Karpas-422 (cell line): ENCODE results near the gene EPHB6. TPM values are rescaled to one million over a fixed set of nuclear protein-coding genes. Genes with fewer than 3 reads are reported as not detected.

Source experiments
- total RNA-seq: library from RNA; depleted of rRNA; stranded (reverse); fragments of >200 nt; shearing (Covaris generic); gene quantifications from 2 replicates; pipeline ENCODE4 v1.2.3, GENCODE V29; 2014; ENCODE audit warnings: low replicate concordance; rRNA removed

The EPHB6 gene
- total RNA-seq, 1 experiment from 2014 or later = not detected

Other genes with a start within 250 kb of the EPHB6 start
- not detected in 2 replicates for gene PRSS1, start 105.6 kb upstream of the EPHB6 start, total RNA-seq
- not detected in 2 replicates for gene PRSS2, start 84.1 kb upstream of the EPHB6 start, total RNA-seq
- 0.07 TPM in 1 of 2 replicates, not detected in the other for gene TRPV6, start 30.7 kb downstream of the EPHB6 start, total RNA-seq
- not detected in 2 replicates for gene TRPV5, start 78.7 kb downstream of the EPHB6 start, total RNA-seq
- gene LLCFC1, start 84.4 kb downstream of the EPHB6 start, total RNA-seq = not detected in 2 replicates
- 0.36 TPM in 1 of 2 replicates, not detected in the other for gene KEL, start 107.3 kb downstream of the EPHB6 start, total RNA-seq
- gene OR9A2, start 172.1 kb downstream of the EPHB6 start, total RNA-seq = not detected in 2 replicates
- gene OR6V1, start 197.3 kb downstream of the EPHB6 start, total RNA-seq = not detected in 2 replicates